Gastrocnemius medialis (tissue), 4 donors: Measurements from ENCODE around the gene POU3F3.

ENCODE experiments used
- POLR2A ChIP-seq, 2 donors: fragments of 450-650 bp; IDR thresholded peaks; one replicate each; pipeline ENCODE4 v1.6.1; 2017; ENCODE audit warnings: antibody characterized with exemption in 2 of 2, mild to moderate bottlenecking in 2 of 2, moderate library complexity in 2 of 2
- TF ChIP-seq, protein P1 (sequence below), 5 experiments: fragments of 450-650 bp in 3 of 5; fragments of 200-600 bp in 2 of 5; sonication (generic) in 2 of 5; IDR thresholded peaks in 4 of 5; conservative IDR thresholded peaks in 1 of 5; 1 replicate in 4 of 5; 2 replicates in 1 of 5; pipeline ENCODE4 v1.5.1; 2016 to 2019; ENCODE audit warnings: antibody characterized with exemption in 5 of 5, mild to moderate bottlenecking in 3 of 5, moderate library complexity in 3 of 5

DNA sequence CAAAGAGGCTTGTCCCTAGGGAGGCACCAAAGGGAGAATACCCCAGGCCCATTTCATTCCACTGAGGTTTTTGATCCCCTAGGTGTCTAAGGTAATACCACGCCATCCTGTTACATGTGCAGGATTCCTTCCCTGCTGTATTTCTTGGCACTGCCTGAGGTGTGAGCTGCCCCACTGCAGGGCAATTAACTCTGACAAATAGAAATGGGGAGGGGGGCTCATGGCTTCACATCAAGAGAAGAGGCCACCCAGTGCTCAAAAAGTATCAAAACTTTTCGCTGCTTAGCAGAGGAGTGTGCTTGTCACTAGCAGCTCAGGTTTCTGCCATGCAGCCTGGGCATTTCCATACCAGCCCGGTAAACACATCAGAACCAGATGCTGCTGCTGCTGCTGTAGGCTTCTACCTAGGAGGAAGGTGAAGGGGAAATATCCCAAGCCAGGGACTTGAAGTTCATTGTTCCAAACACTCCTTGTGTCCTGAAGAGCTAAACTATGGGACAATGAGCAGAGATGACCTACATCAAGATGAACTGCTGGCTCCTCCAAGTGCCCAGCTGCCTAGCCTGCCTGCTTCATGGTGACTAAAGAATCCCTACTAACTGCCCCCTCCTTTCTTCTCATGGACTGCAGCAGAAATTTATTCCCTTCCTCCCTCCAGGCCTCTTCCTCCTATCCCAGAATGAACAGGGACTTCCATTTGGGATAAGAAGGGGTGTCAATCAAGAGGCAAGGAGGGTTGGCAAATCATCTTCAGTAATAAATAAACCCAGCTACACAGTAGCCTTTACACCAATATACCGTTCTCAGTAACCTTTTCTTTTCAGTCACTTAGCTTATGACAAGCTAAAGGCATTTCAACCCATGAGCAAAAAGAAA is 16.4 kb downstream of the POU3F3 start:
- TF ChIP-seq, protein P1, sequence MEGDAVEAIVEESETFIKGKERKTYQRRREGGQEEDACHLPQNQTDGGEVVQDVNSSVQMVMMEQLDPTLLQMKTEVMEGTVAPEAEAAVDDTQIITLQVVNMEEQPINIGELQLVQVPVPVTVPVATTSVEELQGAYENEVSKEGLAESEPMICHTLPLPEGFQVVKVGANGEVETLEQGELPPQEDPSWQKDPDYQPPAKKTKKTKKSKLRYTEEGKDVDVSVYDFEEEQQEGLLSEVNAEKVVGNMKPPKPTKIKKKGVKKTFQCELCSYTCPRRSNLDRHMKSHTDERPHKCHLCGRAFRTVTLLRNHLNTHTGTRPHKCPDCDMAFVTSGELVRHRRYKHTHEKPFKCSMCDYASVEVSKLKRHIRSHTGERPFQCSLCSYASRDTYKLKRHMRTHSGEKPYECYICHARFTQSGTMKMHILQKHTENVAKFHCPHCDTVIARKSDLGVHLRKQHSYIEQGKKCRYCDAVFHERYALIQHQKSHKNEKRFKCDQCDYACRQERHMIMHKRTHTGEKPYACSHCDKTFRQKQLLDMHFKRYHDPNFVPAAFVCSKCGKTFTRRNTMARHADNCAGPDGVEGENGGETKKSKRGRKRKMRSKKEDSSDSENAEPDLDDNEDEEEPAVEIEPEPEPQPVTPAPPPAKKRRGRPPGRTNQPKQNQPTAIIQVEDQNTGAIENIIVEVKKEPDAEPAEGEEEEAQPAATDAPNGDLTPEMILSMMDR (IDR thresholded peaks at IDR 0.05 in 4 of 5, conservative IDR thresholded peaks at IDR 0.05 in 1 of 5), result no peak
- no peak for TF ChIP-seq POLR2A (IDR thresholded peaks at IDR 0.05)
